Nephron (organoid): ENCODE measurements around the gene PLSCR2.
"Not testable (repeated sequence)": the region's sequence is repeated elsewhere in the genome, so short reads cannot be mapped to it uniquely, and the experiment has no call there.

Experiments used
- H3K27ac Mint-ChIP-seq, 3 experiments: 2 replicates each; pipeline ENCODE4 v1.8.0; 2020; ENCODE audit warnings: mixed read lengths in 3 of 3, mild to moderate bottlenecking in 2 of 3, moderate library complexity in 1 of 3
- H3K27me3 Mint-ChIP-seq: 2 replicates; pipeline ENCODE4 v1.8.0; 2021; ENCODE audit warnings: low read depth, mild to moderate bottlenecking, moderate library complexity, mixed read lengths
- H3K36me3 Mint-ChIP-seq: 2 replicates; pipeline ENCODE4 v1.8.0; 2020; ENCODE audit warnings: low read depth, mixed read lengths
- H3K4me1 Mint-ChIP-seq: 2 replicates; pipeline ENCODE4 v1.8.0; 2020; ENCODE audit warnings: mixed read lengths
- H3K4me3 Mint-ChIP-seq, 3 experiments: 2 replicates each; pipeline ENCODE4 v1.8.0; 2020; ENCODE audit warnings: mild to moderate bottlenecking in 3 of 3, mixed read lengths in 3 of 3, moderate library complexity in 2 of 3
- H3K9me3 Mint-ChIP-seq: 2 replicates; pipeline ENCODE4 v1.8.0; 2020; ENCODE audit warnings: mixed read lengths
- CTCF ChIP-seq, 3 experiments: fragments of 200-600 bp; sonication (generic); IDR thresholded peaks; one replicate each; pipeline ENCODE4 v1.5.0; 2021; ENCODE audit warnings: antibody characterized with exemption in 3 of 3; ENCODE audit not compliant: unreplicated experiment in 3 of 3

The PLSCR2 gene

GRCh38 chr3:146493761-146494160 is 24.4 kb upstream of the PLSCR2 start:
- Mint-ChIP-seq H3K4me3 (no peak overlapping the region), H3K36me3 (no peaks in the 10 kb centered on the region), H3K9me3 (peaks cover 22% of the 10 kb centered on the region), H3K27ac (no peak overlapping the region), H3K27me3 (no peaks in the 10 kb centered on the region), H3K4me1 (peaks cover 8% of the 10 kb centered on the region)
- no peak for TF ChIP-seq CTCF (IDR thresholded peaks at IDR 0.05; ENCODE audit: unreplicated experiment in 3 of 3)

- Mint-ChIP-seq H3K9me3 (peaks cover 20% of the 10 kb centered on the region), H3K4me1 (peaks cover 8% of the 10 kb centered on the region), H3K27ac (no peak overlapping the region)
These were observed 23.9 kb upstream of the PLSCR2 start for GRCh38 chr3:146493221-146493620.

GRCh38 chr3:146491303-146491702 is 21.9 kb upstream of the PLSCR2 start:
- H3K4me1 Mint-ChIP-seq, result peaks cover 8% of the 10 kb centered on the region
- H3K27ac Mint-ChIP-seq, result no peak overlapping the region
- no peaks in the 10 kb centered on the region for H3K36me3 Mint-ChIP-seq
- H3K9me3 Mint-ChIP-seq, result peaks cover 30% of the 10 kb centered on the region
- H3K4me3 Mint-ChIP-seq, result no peak overlapping the region
- no peak for TF ChIP-seq CTCF (IDR thresholded peaks at IDR 0.05; ENCODE audit: unreplicated experiment in 3 of 3)
- no peaks in the 10 kb centered on the region for H3K27me3 Mint-ChIP-seq

More at GRCh38 chr3:146493221-146493620, 23.9 kb upstream of the PLSCR2 start:
- no peak for TF ChIP-seq CTCF (IDR thresholded peaks at IDR 0.05; ENCODE audit: unreplicated experiment in 3 of 3)
- H3K36me3 Mint-ChIP-seq, result no peaks in the 10 kb centered on the region
- no peaks in the 10 kb centered on the region for H3K27me3 Mint-ChIP-seq
- H3K4me3 Mint-ChIP-seq, result no peak overlapping the region

- no peak overlapping the region for H3K27ac Mint-ChIP-seq
- H3K4me3 Mint-ChIP-seq, result no peak overlapping the region
- peaks cover 46% of the 10 kb centered on the region for H3K9me3 Mint-ChIP-seq
These were observed 15.9 kb upstream of the PLSCR2 start for GRCh38 chr3:146485297-146485696.

GRCh38 chr3:146476094-146476740 is 6.9 kb upstream of the PLSCR2 start:
- Mint-ChIP-seq H3K36me3 (no peaks in the 10 kb centered on the region), H3K4me3 (no peak overlapping the region), H3K4me1 (peaks cover 5% of the 10 kb centered on the region), H3K27ac (peak overlapping the region in 2 of 3 experiments; percentile 3 to 20), H3K9me3 (peaks cover 17% of the 10 kb centered on the region), H3K27me3 (no peaks in the 10 kb centered on the region)
- no peak for TF ChIP-seq CTCF (IDR thresholded peaks at IDR 0.05; ENCODE audit: unreplicated experiment in 3 of 3)

More at GRCh38 chr3:146485297-146485696, 15.9 kb upstream of the PLSCR2 start:
- no peaks in the 10 kb centered on the region for H3K27me3 Mint-ChIP-seq
- no peaks in the 10 kb centered on the region for H3K36me3 Mint-ChIP-seq
- H3K4me1 Mint-ChIP-seq, result no peaks in the 10 kb centered on the region
- no peak for TF ChIP-seq CTCF (IDR thresholded peaks at IDR 0.05; ENCODE audit: unreplicated experiment in 3 of 3)

- H3K27me3 Mint-ChIP-seq, H3K4me1 Mint-ChIP-seq, H3K27ac Mint-ChIP-seq, H3K36me3 Mint-ChIP-seq, H3K4me3 Mint-ChIP-seq: not testable (repeated sequence)
- peaks cover 11% of the 10 kb centered on the region for H3K9me3 Mint-ChIP-seq
These were observed 5.6 kb upstream of the PLSCR2 start for GRCh38 chr3:146474976-146475375.
